ENCODE measurements around the gene RALGAPA2. TPM values are rescaled to one million over a fixed set of nuclear protein-coding genes. Genes with fewer than 3 reads are reported as not detected.

Gene RALGAPA2
- total and polyA plus RNA-seq, 4 donors = 14.4 to 24.8 (median 18.0) TPM

DNA sequence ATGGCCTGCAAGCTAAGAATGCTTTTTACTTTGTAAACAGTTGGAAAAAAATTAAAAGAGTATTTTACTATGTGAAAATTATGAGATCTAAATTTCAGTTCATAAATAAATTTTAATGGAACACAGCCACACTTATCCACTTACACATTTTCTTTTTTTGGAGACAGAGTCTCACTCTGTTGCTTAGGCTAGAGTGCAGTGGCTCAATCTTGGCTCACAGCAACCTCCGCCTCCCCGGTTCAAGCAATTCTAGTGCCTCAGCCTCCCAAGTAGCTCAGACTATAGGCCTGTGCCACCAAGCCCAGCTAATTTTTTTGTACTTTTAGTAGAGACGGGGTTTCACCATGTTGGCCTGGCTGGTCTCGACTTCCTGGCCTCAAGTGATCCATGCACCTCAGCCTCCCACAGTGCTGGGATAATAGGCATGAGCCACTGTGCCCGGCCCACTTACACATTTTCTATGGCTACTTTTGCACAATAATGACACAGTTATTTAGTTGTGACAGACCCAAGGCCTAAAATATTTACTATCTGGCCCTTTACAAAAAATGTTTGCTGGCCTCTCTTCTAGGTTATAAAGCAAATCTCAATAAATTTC is 234.9 kb downstream of the RALGAPA2 start:
- Histone ChIP-seq H3K4me1 (ENCODE audit: control insufficient read depth, insufficient read depth, low read length) (no peaks in the 10 kb centered on the region), H3K27me3 (ENCODE audit: control insufficient read depth, insufficient read depth, low read length) (peaks cover 6% of the 10 kb centered on the region), H3K4me3 (ENCODE audit: low read depth, low read length) (no peak overlapping the region), H3K9me3 (ENCODE audit: control insufficient read depth, insufficient read depth, low read length) (no peaks in the 10 kb centered on the region), H3K27ac (ENCODE audit: low read depth, low read length) (no peak overlapping the region), H3K36me3 (ENCODE audit: control insufficient read depth, insufficient read depth, low read length) (peaks cover 1% of the 10 kb centered on the region)
- WGBS (ENCODE audit: insufficient coverage) = 76% methylated on average over 5 of the region's 5 CpGs
- no peak for DNase-seq (ENCODE audit: low read depth in 4 of 6, low spot score in 6 of 6)

DNA sequence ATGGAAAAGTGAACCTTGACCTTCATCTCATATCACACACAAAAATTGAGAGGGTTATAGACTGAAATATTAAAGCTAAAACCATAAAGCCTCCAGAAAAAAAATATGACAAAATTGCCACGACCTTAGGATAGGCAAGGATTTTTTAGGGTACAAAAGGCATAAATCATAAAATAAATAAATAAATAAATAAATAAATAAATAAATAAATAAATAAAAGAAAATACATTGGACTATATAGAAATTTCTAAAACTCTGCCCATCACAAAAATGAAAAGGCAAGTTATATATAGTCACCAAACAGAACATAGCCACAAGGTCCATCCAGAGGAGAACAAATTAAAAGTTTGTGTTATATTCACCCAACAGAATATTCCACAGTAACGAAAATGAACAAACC is 235.9 kb downstream of the RALGAPA2 start:
- H3K27ac ChIP-seq (ENCODE audit: low read depth, low read length) = no peak overlapping the region
- H3K27me3 ChIP-seq (ENCODE audit: control insufficient read depth, insufficient read depth, low read length) = peaks cover 8% of the 10 kb centered on the region
- DNase-seq (ENCODE audit: low read depth in 4 of 6, low spot score in 6 of 6) = no peak
- no peaks in the 10 kb centered on the region for H3K4me1 ChIP-seq (ENCODE audit: control insufficient read depth, insufficient read depth, low read length)
- no peak overlapping the region for H3K4me3 ChIP-seq (ENCODE audit: low read depth, low read length)
- WGBS (ENCODE audit: insufficient coverage) = no CpG with 5 or more reads among the region's 2 CpGs
- no peaks in the 10 kb centered on the region for H3K36me3 ChIP-seq (ENCODE audit: control insufficient read depth, insufficient read depth, low read length)
- no peaks in the 10 kb centered on the region for H3K9me3 ChIP-seq (ENCODE audit: control insufficient read depth, insufficient read depth, low read length)

GRCh38 chr20:20473657-20474056 is 238.8 kb downstream of the RALGAPA2 start:
- H3K9me3 ChIP-seq (ENCODE audit: control insufficient read depth, insufficient read depth, low read length) = no peaks in the 10 kb centered on the region
- no peak overlapping the region for H3K4me3 ChIP-seq (ENCODE audit: low read depth, low read length)
- H3K27ac ChIP-seq (ENCODE audit: low read depth, low read length) = no peak overlapping the region
- peaks cover 16% of the 10 kb centered on the region for H3K27me3 ChIP-seq (ENCODE audit: control insufficient read depth, insufficient read depth, low read length)
- H3K4me1 ChIP-seq (ENCODE audit: control insufficient read depth, insufficient read depth, low read length) = no peaks in the 10 kb centered on the region
- no peaks in the 10 kb centered on the region for H3K36me3 ChIP-seq (ENCODE audit: control insufficient read depth, insufficient read depth, low read length)
- no peak for DNase-seq (ENCODE audit: low read depth in 4 of 6, low spot score in 6 of 6)

GRCh38 chr20:20472684-20473274 is 239.7 kb downstream of the RALGAPA2 start:
- no peaks in the 10 kb centered on the region for H3K9me3 ChIP-seq (ENCODE audit: control insufficient read depth, insufficient read depth, low read length)
- no peak overlapping the region for H3K27ac ChIP-seq (ENCODE audit: low read depth, low read length)
- no peak for DNase-seq (ENCODE audit: low read depth in 4 of 6, low spot score in 6 of 6)
- H3K27me3 ChIP-seq (ENCODE audit: control insufficient read depth, insufficient read depth, low read length) = peaks cover 24% of the 10 kb centered on the region
- no peaks in the 10 kb centered on the region for H3K36me3 ChIP-seq (ENCODE audit: control insufficient read depth, insufficient read depth, low read length)
- no peak overlapping the region for H3K4me3 ChIP-seq (ENCODE audit: low read depth, low read length)
- WGBS (ENCODE audit: insufficient coverage) = 100% methylated on average over 1 of the region's 4 CpGs
- H3K4me1 ChIP-seq (ENCODE audit: control insufficient read depth, insufficient read depth, low read length) = no peaks in the 10 kb centered on the region

DNA sequence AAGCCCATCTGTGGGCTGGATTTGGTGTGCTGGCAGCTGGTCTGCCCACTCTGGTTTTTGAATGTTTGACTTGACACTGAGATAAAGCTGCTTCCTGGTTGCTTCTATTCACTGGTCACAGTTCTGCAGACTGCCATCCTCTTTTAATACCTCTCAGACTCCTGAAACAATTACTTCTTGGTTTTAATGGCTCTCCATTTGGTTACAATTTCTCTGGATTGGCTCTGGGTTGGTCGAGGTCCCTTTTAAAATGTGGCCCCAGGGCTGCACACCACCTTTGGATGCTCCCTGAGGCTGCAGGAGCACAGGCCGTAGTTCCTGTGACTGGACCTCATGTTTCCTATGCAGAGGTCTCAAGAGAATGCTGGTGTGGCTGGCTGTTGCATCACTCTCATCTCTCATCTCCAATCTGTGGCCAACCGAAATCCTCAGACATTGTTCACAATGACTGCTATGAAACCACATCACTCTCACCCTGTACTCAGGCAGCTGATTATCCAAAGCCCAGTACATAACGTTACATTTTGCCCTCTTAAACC is 246.0 kb downstream of the RALGAPA2 start:
- peaks cover 30% of the 10 kb centered on the region for H3K27me3 ChIP-seq (ENCODE audit: control insufficient read depth, insufficient read depth, low read length)
- H3K4me3 ChIP-seq (ENCODE audit: low read depth, low read length) = no peak overlapping the region
- H3K9me3 ChIP-seq (ENCODE audit: control insufficient read depth, insufficient read depth, low read length) = no peaks in the 10 kb centered on the region
- peaks cover 12% of the 10 kb centered on the region for H3K4me1 ChIP-seq (ENCODE audit: control insufficient read depth, insufficient read depth, low read length)
- 87% methylated on average over 4 of the region's 4 CpGs for WGBS (ENCODE audit: insufficient coverage)
- H3K27ac ChIP-seq (ENCODE audit: low read depth, low read length) = no peak overlapping the region
- no peaks in the 10 kb centered on the region for H3K36me3 ChIP-seq (ENCODE audit: control insufficient read depth, insufficient read depth, low read length)
- DNase-seq (ENCODE audit: low read depth in 4 of 6, low spot score in 6 of 6) = no peak

- H3K27ac ChIP-seq (ENCODE audit: low read depth, low read length) = no peak overlapping the region
- H3K4me1 ChIP-seq (ENCODE audit: control insufficient read depth, insufficient read depth, low read length) = peaks cover 12% of the 10 kb centered on the region
- 58% methylated on average over 2 of the region's 2 CpGs for WGBS (ENCODE audit: insufficient coverage)
- peaks cover 33% of the 10 kb centered on the region for H3K27me3 ChIP-seq (ENCODE audit: control insufficient read depth, insufficient read depth, low read length)
- no peaks in the 10 kb centered on the region for H3K9me3 ChIP-seq (ENCODE audit: control insufficient read depth, insufficient read depth, low read length)
- no peak overlapping the region for H3K4me3 ChIP-seq (ENCODE audit: low read depth, low read length)
- no peaks in the 10 kb centered on the region for H3K36me3 ChIP-seq (ENCODE audit: control insufficient read depth, insufficient read depth, low read length)
- DNase-seq (ENCODE audit: low read depth in 4 of 6, low spot score in 6 of 6) = no peak
Measured at GRCh38 chr20:20465252-20465651, 247.2 kb downstream of the RALGAPA2 start.

- peaks cover 12% of the 10 kb centered on the region for H3K4me1 ChIP-seq (ENCODE audit: control insufficient read depth, insufficient read depth, low read length)
- WGBS (ENCODE audit: insufficient coverage) = 26% methylated on average over 7 of the region's 9 CpGs
- H3K4me3 ChIP-seq (ENCODE audit: low read depth, low read length) = no peak overlapping the region
- peaks cover 28% of the 10 kb centered on the region for H3K27me3 ChIP-seq (ENCODE audit: control insufficient read depth, insufficient read depth, low read length)
- H3K36me3 ChIP-seq (ENCODE audit: control insufficient read depth, insufficient read depth, low read length) = no peaks in the 10 kb centered on the region
- H3K9me3 ChIP-seq (ENCODE audit: control insufficient read depth, insufficient read depth, low read length) = no peaks in the 10 kb centered on the region
- no peak overlapping the region for H3K27ac ChIP-seq (ENCODE audit: low read depth, low read length)
- peak in 5 of 6 donors; percentile 47 to 93 (median 61) for DNase-seq (ENCODE audit: low read depth in 4 of 6, low spot score in 6 of 6)
Measured at GRCh38 chr20:20463933-20464374, 248.5 kb downstream of the RALGAPA2 start.

GRCh38 chr20:20462185-20462584 is 250.3 kb downstream of the RALGAPA2 start:
- Histone ChIP-seq H3K36me3 (ENCODE audit: control insufficient read depth, insufficient read depth, low read length) (peaks cover 5% of the 10 kb centered on the region), H3K4me3 (ENCODE audit: low read depth, low read length) (no peak overlapping the region), H3K4me1 (ENCODE audit: control insufficient read depth, insufficient read depth, low read length) (peaks cover 16% of the 10 kb centered on the region), H3K9me3 (ENCODE audit: control insufficient read depth, insufficient read depth, low read length) (no peaks in the 10 kb centered on the region), H3K27ac (ENCODE audit: low read depth, low read length) (no peak overlapping the region), H3K27me3 (ENCODE audit: control insufficient read depth, insufficient read depth, low read length) (peaks cover 20% of the 10 kb centered on the region)
- no peak for DNase-seq (ENCODE audit: low read depth in 4 of 6, low spot score in 6 of 6)
- WGBS (ENCODE audit: insufficient coverage) = 71% methylated on average over 3 of the region's 3 CpGs

GRCh38 chr20:20461551-20461950 is 250.9 kb downstream of the RALGAPA2 start:
- H3K4me3 ChIP-seq (ENCODE audit: low read depth, low read length) = no peak overlapping the region
- peaks cover 16% of the 10 kb centered on the region for H3K4me1 ChIP-seq (ENCODE audit: control insufficient read depth, insufficient read depth, low read length)
- peak in 1 of 6 donors; percentile 67 for DNase-seq (ENCODE audit: low read depth in 4 of 6, low spot score in 6 of 6)
- peaks cover 26% of the 10 kb centered on the region for H3K27me3 ChIP-seq (ENCODE audit: control insufficient read depth, insufficient read depth, low read length)
- H3K27ac ChIP-seq (ENCODE audit: low read depth, low read length) = no peak overlapping the region
- H3K9me3 ChIP-seq (ENCODE audit: control insufficient read depth, insufficient read depth, low read length) = no peaks in the 10 kb centered on the region
- peaks cover 5% of the 10 kb centered on the region for H3K36me3 ChIP-seq (ENCODE audit: control insufficient read depth, insufficient read depth, low read length)
- WGBS (ENCODE audit: insufficient coverage) = no CpG with 5 or more reads among the region's 2 CpGs

DNA sequence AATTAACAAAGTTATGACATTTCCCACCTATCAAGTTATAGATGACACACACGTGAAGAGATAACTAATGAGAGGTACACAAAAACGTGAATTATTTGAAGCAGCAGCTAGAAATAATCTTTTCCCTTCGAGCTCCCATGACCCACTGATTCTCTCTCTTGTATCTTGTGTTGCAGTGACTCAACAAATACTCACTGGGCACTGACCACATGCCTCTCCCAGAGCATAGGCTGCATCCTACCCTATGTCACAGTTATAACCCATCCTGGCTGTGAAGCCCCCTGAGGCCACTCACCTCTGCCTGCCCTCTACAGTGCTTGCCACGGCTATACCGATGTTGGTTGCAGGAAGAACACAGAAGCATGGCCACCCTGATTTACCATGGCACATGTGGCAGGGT is 252.7 kb downstream of the RALGAPA2 start:
- no peak for DNase-seq (ENCODE audit: low read depth in 4 of 6, low spot score in 6 of 6)
- peaks cover 5% of the 10 kb centered on the region for H3K36me3 ChIP-seq (ENCODE audit: control insufficient read depth, insufficient read depth, low read length)
- H3K4me1 ChIP-seq (ENCODE audit: control insufficient read depth, insufficient read depth, low read length) = peaks cover 10% of the 10 kb centered on the region
- H3K4me3 ChIP-seq (ENCODE audit: low read depth, low read length) = no peak overlapping the region
- peaks cover 34% of the 10 kb centered on the region for H3K27me3 ChIP-seq (ENCODE audit: control insufficient read depth, insufficient read depth, low read length)
- H3K9me3 ChIP-seq (ENCODE audit: control insufficient read depth, insufficient read depth, low read length) = no peaks in the 10 kb centered on the region
- 94% methylated on average over 5 of the region's 5 CpGs for WGBS (ENCODE audit: insufficient coverage)
- no peak overlapping the region for H3K27ac ChIP-seq (ENCODE audit: low read depth, low read length)
